ENCODE data around the gene WDR5.

WDR5 gene

DNA sequence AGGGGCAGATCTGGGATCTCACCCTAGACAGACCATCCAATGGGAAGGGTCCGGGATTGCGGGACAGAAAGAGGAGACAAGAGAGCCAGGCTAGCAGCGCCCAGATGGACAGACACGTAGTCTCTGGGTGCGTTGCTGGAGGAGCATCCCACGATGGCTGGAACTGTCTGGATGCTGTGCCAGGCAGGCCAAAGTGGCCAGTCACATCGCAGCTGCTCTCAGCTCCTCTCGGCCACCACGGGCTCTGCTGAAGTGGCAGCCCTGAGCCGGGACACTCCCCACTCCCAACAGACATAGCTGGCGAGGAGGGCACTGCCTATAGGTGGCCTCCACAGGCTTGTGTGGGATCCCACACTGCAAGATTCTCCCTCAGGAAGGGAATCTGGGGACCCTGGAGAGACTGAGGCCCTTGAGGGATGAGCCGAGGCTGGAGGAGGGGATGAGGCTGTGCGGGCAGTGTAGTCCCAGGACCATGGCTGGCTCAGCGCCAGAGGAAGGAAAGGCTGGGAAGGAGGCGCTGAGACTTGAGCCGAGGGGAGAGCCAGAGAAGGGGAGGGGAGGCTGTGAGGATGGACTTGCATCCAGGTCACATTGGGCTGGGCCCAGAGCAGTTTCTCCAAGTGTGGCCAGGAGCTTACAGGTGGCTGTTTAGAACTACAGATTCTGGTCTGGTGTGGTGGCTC lies 10.3 kb upstream of the WDR5 start:
- CTCF ChIA-PET = interaction anchor here (0.9 kb wide), 1 partner anchor 26 kb away, joined by 3 read pairs; no protein-coding TSS in a partner anchor
- POLR2A ChIA-PET = no interaction called here
- TF ChIP-seq, protein P1, sequence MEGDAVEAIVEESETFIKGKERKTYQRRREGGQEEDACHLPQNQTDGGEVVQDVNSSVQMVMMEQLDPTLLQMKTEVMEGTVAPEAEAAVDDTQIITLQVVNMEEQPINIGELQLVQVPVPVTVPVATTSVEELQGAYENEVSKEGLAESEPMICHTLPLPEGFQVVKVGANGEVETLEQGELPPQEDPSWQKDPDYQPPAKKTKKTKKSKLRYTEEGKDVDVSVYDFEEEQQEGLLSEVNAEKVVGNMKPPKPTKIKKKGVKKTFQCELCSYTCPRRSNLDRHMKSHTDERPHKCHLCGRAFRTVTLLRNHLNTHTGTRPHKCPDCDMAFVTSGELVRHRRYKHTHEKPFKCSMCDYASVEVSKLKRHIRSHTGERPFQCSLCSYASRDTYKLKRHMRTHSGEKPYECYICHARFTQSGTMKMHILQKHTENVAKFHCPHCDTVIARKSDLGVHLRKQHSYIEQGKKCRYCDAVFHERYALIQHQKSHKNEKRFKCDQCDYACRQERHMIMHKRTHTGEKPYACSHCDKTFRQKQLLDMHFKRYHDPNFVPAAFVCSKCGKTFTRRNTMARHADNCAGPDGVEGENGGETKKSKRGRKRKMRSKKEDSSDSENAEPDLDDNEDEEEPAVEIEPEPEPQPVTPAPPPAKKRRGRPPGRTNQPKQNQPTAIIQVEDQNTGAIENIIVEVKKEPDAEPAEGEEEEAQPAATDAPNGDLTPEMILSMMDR (IDR thresholded peaks at IDR 0.05; ENCODE audit: insufficient read depth, low read length, missing control alignments) = no peak
- DNase-seq (ENCODE audit: low read depth, low spot score) = no peak
- no peak overlapping the region for H3K4me3 ChIP-seq (ENCODE audit: low read depth, low read length)

DNA sequence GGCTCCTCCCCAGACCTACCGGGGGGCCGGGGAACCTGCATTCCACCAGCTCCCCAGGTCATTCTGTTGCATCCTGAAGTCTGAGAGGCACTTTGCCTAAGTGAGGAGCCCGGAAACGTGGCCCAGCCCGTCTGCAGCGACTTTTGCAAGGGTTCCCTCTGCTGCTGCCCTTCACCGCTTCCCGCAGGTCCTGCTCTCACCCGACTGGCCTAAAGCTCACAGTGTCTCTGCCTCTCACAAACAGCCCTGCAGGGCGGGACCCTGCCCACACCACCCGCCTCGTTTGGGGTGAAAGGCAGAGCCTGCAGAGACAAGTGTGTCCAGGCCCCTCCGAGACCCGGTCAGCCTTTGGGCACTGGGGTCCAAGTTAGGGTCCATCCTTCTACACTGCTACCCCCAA lies 9.5 kb upstream of the WDR5 start:
- no peak overlapping the region for H3K4me3 ChIP-seq (ENCODE audit: low read depth, low read length)
- no peak for DNase-seq (ENCODE audit: low read depth, low spot score)
- CTCF ChIA-PET = no interaction called here
- TF ChIP-seq, protein P1 (IDR thresholded peaks at IDR 0.05; ENCODE audit: insufficient read depth, low read length, missing control alignments) = no peak
- POLR2A ChIA-PET = no interaction called here

DNA sequence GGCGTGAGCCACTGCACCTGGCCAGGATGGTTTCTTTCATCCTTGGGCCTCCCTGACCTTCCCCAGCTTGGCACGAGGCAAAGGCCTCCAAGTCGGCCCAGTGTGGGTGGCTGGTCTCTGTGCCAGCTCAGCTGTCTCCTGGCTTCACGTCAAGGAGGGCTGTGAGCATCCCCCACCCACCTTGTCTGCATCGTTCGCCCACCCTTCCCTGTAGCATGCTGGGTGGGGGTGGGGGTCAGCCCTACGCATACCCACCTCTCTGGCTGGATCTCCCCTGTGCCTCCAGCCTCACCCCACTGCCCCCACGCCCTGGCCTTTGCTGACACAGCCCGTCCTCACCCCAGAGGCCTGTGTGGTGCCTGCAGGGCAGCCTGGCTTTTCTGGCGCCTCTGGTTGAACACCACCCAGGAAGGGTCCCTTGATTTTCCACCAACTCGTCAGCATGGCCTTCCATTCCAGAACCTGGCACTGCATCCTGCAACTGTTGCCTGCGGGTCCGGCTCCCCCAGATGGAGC lies 8.8 kb upstream of the WDR5 start:
- ChIA-PET CTCF (no interaction called here), POLR2A (no interaction called here)
- TF ChIP-seq, protein P1 (IDR thresholded peaks at IDR 0.05; ENCODE audit: insufficient read depth, low read length, missing control alignments) = no peak
- DNase-seq (ENCODE audit: low read depth, low spot score) = no peak
- no peak overlapping the region for H3K4me3 ChIP-seq (ENCODE audit: low read depth, low read length)

DNA sequence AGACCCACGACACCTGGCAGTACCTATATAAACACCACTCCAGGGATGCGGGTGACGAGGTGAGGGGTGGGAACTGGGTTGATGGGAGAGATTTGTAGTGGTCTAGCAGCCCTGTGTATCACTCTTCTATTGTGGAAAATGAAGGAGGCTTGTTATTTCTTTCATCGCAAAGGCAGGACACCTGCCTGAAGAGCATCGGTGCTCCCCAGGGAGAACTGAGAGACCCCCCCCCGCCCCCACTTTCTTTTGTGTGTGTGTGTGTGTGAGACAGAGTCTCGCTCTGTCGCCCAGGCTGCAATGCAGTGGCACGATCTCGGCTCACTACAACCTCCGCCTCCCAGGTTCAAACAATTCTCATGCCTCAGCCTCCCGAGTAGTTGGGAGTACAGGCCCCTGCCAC lies 8.3 kb upstream of the WDR5 start:
- ChIA-PET POLR2A (no interaction called here), CTCF (no interaction called here)
- DNase-seq (ENCODE audit: low read depth, low spot score) = no peak
- TF ChIP-seq, protein P1 (IDR thresholded peaks at IDR 0.05; ENCODE audit: insufficient read depth, low read length, missing control alignments) = no peak
- no peak overlapping the region for H3K4me3 ChIP-seq (ENCODE audit: low read depth, low read length)

DNA sequence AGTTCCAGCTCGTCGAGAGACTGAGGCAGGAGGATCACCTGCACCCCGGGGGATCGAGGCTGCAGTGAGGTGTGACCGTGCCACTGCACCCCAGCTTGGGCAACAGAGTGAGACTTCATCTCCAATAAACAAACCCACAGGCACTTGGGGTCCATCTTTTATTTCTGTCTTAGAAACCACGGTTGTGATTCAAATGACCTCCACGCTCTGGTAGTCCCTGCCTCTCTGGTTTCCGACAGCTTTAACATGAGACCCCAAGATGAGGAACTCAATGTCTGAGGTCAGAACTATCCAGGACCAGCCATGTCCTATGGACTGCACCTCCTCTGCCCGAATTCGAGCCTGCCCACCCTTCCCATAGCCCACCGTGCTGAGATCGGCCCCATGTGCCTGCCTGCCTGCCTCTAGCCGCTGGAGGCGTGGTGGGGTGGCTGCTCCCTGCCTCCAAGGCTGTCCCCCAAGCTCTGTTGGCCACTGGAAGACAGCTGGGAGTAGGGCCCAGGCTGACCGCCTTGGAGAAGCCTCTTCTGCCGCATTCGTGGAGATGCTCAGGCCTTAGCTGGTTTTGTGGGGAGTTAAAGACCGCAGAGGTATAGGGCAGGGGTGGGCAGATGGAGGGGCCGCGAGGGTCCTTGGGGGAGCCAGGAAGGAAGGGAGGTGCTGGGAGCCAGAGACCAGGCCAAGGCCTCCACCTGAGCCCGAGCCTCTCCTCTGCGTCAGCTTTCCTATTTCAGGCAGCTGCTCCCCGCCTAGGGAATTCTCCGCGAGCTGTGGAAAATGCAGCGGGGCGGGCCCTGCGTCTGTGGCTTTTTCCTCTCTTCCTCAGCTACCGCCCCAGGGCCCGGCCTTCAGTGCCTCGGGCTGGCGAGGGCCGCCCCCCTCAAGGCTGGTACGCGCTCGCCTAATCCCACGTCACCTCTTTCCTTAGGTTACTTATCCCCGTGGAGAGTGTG lies 6.9 kb upstream of the WDR5 start:
- POLR2A ChIA-PET = no interaction called here
- no peak for DNase-seq (ENCODE audit: low read depth, low spot score)
- TF ChIP-seq, protein P1 (IDR thresholded peaks at IDR 0.05; ENCODE audit: insufficient read depth, low read length, missing control alignments) = no peak
- CTCF ChIA-PET = no interaction called here
- H3K4me3 ChIP-seq (ENCODE audit: low read depth, low read length) = no peak overlapping the region
